Transverse colon (tissue), 4 donors: ENCODE measurements around the gene POLDIP3. TPM values are rescaled to one million over a fixed set of nuclear protein-coding genes. Genes with fewer than 3 reads are reported as not detected.

Experiments used
- DNase-seq: peaks from one replicate; pipeline ENCODE4 v3.0.0-alpha.2; 2019
- H3K27ac ChIP-seq, 4 donors: fragments of 200-600 bp; sonication (generic); 2 replicates each; pipeline ENCODE4 v1.5.1; 2016 to 2018; ENCODE audit warnings: inconsistent platforms in 4 of 4
- H3K27me3 ChIP-seq: fragments of 200-600 bp; sonication (generic); 2 replicates; pipeline ENCODE4 v1.5.1; 2017; ENCODE audit warnings: inconsistent platforms
- H3K36me3 ChIP-seq, 4 donors: fragments of 200-600 bp; sonication (generic); 2 replicates each; pipeline ENCODE4 v1.5.1; 2017 to 2019; ENCODE audit warnings: inconsistent platforms in 4 of 4
- H3K4me1 ChIP-seq, 4 donors: fragments of 200-600 bp; sonication (generic); 2 replicates each; pipeline ENCODE4 v1.5.1; 2017 to 2020; ENCODE audit warnings: inconsistent platforms in 4 of 4
- H3K4me3 ChIP-seq, 4 donors: fragments of 200-600 bp; sonication (generic); 1 replicate in 1 of 4; 2 replicates in 3 of 4; pipeline versions ENCODE4 v1.5.1 to v1.6.1; 2017 to 2019; ENCODE audit warnings: inconsistent platforms in 4 of 4
- H3K9me3 ChIP-seq, 2 donors: fragments of 200-600 bp; sonication (generic); 2 replicates each; pipeline ENCODE4 v1.5.1; 2017 to 2019; ENCODE audit warnings: inconsistent platforms in 2 of 2
- CTCF ChIP-seq, 5 experiments: fragments of 200-600 bp in 3 of 5; fragments of 450-650 bp in 2 of 5; sonication (generic) in 3 of 5; IDR thresholded peaks; 1 replicate in 2 of 5; 2 replicates in 3 of 5; pipeline ENCODE4 v1.5.1; 2016 to 2017; ENCODE audit warnings: antibody characterized with exemption in 5 of 5, inconsistent platforms in 3 of 5, mild to moderate bottlenecking in 2 of 5, moderate library complexity in 1 of 5
- EP300 ChIP-seq: sonication (generic); formaldehyde crosslinking; IDR thresholded peaks from one replicate; pipeline ENCODE4 v1.6.1; 2017; ENCODE audit warnings: antibody characterized with exemption, low read depth
- POLR2A ChIP-seq: fragments of 450-650 bp; IDR thresholded peaks from one replicate; pipeline ENCODE4 v1.6.1; 2016; ENCODE audit warnings: antibody characterized with exemption, mild to moderate bottlenecking, moderate library complexity
- POLR2AphosphoS5 ChIP-seq, 3 donors: sonication (generic); formaldehyde crosslinking; IDR thresholded peaks; one replicate each; pipeline ENCODE4 v1.6.1; 2016; ENCODE audit warnings: antibody characterized with exemption in 3 of 3
- WGBS, 2 donors: methylation state at CpG; one replicate each; pipeline ENCODE4 v1.1.5; 2018; ENCODE audit warnings: low coverage in 1 of 2; 5-methylcytosine and 5-hydroxymethylcytosine counted together
- in situ Hi-C, 4 donors: fragments of 200-750 bp; cut with MboI; loops; one replicate each; pipeline versions ENCODE4 v1.15.0 to v1.15.1; 2017; ENCODE audit warnings: low sequenced_read_pairs in 3 of 4, low pct_ligation_motif_present in 1 of 4, low pct_unique_long_range_greater_than_20kb in 1 of 4
- intact Hi-C: fragments of 100-400 bp; cut with DNase I; formaldehyde crosslinking; loops from one replicate; pipeline ENCODE4 v1.15.1; 2023; ENCODE audit warnings: low total_unique reads
- total RNA-seq, 4 donors: library from RNA; depleted of rRNA; stranded (reverse); fragments of >200 nt; gene quantifications; one replicate each; pipeline ENCODE4 v1.1.0, GENCODE V29; 2016

POLDIP3 gene
- total RNA-seq, 4 donors from 2014 or later = 36.5 to 69.5 (median 45.2) TPM

- TF ChIP-seq CTCF (IDR thresholded peaks at IDR 0.05) (no peak), POLR2AphosphoS5 (IDR thresholded peaks at IDR 0.05) (no peak), EP300 (no peak), POLR2A (no peak)
- WGBS, 2 donors = 65% methylated on average over 9 of the region's 9 CpGs; no CpG with 5 or more reads in 1 of the 2 donors
- in situ Hi-C loops = loop anchor here (10.0 to 25.0 kb wide), 3 partner anchors 69 to 382 kb away; partner anchors contain the start of genes A4GALT (in 1 of the 4) and ARFGAP3 (in 1 of the 4)
Observed at GRCh38 chr22:42655693-42656092, 41.0 kb upstream of the POLDIP3 start.

GRCh38 chr22:42654436-42655073 is 39.9 kb upstream of the POLDIP3 start:
- Histone ChIP-seq H3K4me3 (no peak overlapping the region), H3K9me3 (no peaks in the 10 kb centered on the region), H3K27ac (no peak overlapping the region), H3K27me3 (no peaks in the 10 kb centered on the region), H3K36me3 (no peaks in the 10 kb centered on the region), H3K4me1 (peaks cover 0 to 3% (median 2%) of the 10 kb centered on the region in 4 donors)
- TF ChIP-seq POLR2AphosphoS5 (IDR thresholded peaks at IDR 0.05) (no peak), EP300 (no peak), CTCF (IDR thresholded peaks at IDR 0.05) (no peak), POLR2A (no peak)
- intact Hi-C loops (no loop called here), in situ Hi-C loops (loop anchor here (10.0 to 25.0 kb wide), 3 partner anchors 70 to 383 kb away; partner anchors contain the start of genes A4GALT (in 1 of the 4) and ARFGAP3 (in 1 of the 4))
- 86 to 90% methylated on average over 2 to 7 of the region's 7 CpGs for WGBS, 2 donors
- DNase-seq = no peak

More at GRCh38 chr22:42655693-42656092, 41.0 kb upstream of the POLDIP3 start:
- intact Hi-C loops = no loop called here
- H3K4me1 ChIP-seq = no peaks in the 10 kb centered on the region
- no peaks in the 10 kb centered on the region for H3K9me3 ChIP-seq
- H3K27ac ChIP-seq = no peak overlapping the region
- peak; percentile 46 for DNase-seq
- no peak overlapping the region for H3K4me3 ChIP-seq
- H3K36me3 ChIP-seq = no peaks in the 10 kb centered on the region
- no peaks in the 10 kb centered on the region for H3K27me3 ChIP-seq

- in situ Hi-C loops (loop anchor here (10.0 to 25.0 kb wide), 3 partner anchors 71 to 383 kb away; partner anchors contain the start of genes A4GALT (in 1 of the 4) and ARFGAP3 (in 1 of the 4)), intact Hi-C loops (no loop called here)
- no peak overlapping the region for H3K4me3 ChIP-seq
- WGBS, 2 donors = 75 to 83% methylated on average over 4 of the region's 4 CpGs
- H3K36me3 ChIP-seq = no peaks in the 10 kb centered on the region
- no peak overlapping the region for H3K27ac ChIP-seq
- TF ChIP-seq POLR2A = no peak
- TF ChIP-seq POLR2AphosphoS5 (IDR thresholded peaks at IDR 0.05) = no peak
- no peak for TF ChIP-seq EP300
- no peak for TF ChIP-seq CTCF (IDR thresholded peaks at IDR 0.05)
- no peak for DNase-seq
- H3K9me3 ChIP-seq = no peaks in the 10 kb centered on the region
- peaks cover 0 to 5% (median 4%) of the 10 kb centered on the region in 4 donors for H3K4me1 ChIP-seq
- no peaks in the 10 kb centered on the region for H3K27me3 ChIP-seq
Observed at GRCh38 chr22:42653999-42654398, 39.3 kb upstream of the POLDIP3 start.

- DNase-seq = no peak
- intact Hi-C loops (no loop called here), in situ Hi-C loops (loop anchor here (10.0 to 25.0 kb wide), 3 partner anchors 74 to 386 kb away; partner anchors contain the start of genes A4GALT (in 1 of the 4) and ARFGAP3 (in 1 of the 4))
- 73% methylated on average over 4 to 7 of the region's 7 CpGs for WGBS, 2 donors
- no peaks in the 10 kb centered on the region for H3K36me3 ChIP-seq
- H3K27me3 ChIP-seq = no peaks in the 10 kb centered on the region
- no peak for TF ChIP-seq POLR2AphosphoS5 (IDR thresholded peaks at IDR 0.05)
- TF ChIP-seq POLR2A = no peak
- H3K4me3 ChIP-seq = no peak overlapping the region
- peaks cover 22 to 29% (median 27%) of the 10 kb centered on the region in 4 donors for H3K4me1 ChIP-seq
- H3K9me3 ChIP-seq = no peaks in the 10 kb centered on the region
- H3K27ac ChIP-seq = no peak overlapping the region
Observed at GRCh38 chr22:42651134-42651533, 36.5 kb upstream of the POLDIP3 start.
